AG09319 (cell line): ENCODE results near the gene AFG3L2.
A peak's percentile ranks its signal among the peaks of the same experiment; 100 is the strongest.

Experiments used
- DNase-seq: peaks from one replicate; pipeline ENCODE4 v3.0.0-alpha.2; 2010; ENCODE audit warnings: low read depth; ENCODE audit errors: extremely low read depth
- CTCF ChIP-seq: IDR thresholded peaks from 2 replicates; pipeline ENCODE4 v1.5.1; 2011; ENCODE audit warnings: low read depth, mild to moderate bottlenecking, inconsistent platforms, low read length, moderate library complexity

The AFG3L2 gene

GRCh38 chr18:12405066-12405465 lies 28.0 kb upstream of the AFG3L2 start:
- TF ChIP-seq CTCF = no peak
- no peak for DNase-seq

GRCh38 chr18:12403601-12404506 lies 26.8 kb upstream of the AFG3L2 start:
- TF ChIP-seq CTCF = no peak
- DNase-seq = peak; percentile 62

- TF ChIP-seq CTCF = no peak
- no peak for DNase-seq
Measured at GRCh38 chr18:12401881-12402280, 24.9 kb upstream of the AFG3L2 start.

- no peak for TF ChIP-seq CTCF
- no peak for DNase-seq
Measured at GRCh38 chr18:12399231-12399630, 22.2 kb upstream of the AFG3L2 start.

GRCh38 chr18:12398625-12399024 lies 21.6 kb upstream of the AFG3L2 start:
- DNase-seq = no peak
- no peak for TF ChIP-seq CTCF

DNA sequence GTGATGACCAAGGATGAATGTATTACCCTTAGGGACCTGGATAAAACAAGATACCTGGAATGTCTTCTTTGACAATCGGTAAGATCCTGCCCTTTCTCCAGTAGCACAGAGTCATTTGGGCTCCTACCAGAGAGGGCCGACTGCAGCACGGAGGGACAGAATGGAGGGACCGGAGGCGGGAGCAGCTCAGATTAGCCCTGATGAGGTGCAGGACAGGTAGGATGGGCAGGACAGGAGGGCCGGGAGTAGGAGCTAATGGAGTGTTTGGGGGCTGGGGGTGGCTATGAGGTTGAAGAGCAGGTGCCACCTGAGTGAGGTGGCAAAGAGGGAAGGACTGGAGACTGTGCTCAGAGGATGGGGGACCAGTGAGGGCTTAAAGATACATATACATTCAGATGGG lies 20.8 kb upstream of the AFG3L2 start:
- TF ChIP-seq CTCF = no peak

DNA sequence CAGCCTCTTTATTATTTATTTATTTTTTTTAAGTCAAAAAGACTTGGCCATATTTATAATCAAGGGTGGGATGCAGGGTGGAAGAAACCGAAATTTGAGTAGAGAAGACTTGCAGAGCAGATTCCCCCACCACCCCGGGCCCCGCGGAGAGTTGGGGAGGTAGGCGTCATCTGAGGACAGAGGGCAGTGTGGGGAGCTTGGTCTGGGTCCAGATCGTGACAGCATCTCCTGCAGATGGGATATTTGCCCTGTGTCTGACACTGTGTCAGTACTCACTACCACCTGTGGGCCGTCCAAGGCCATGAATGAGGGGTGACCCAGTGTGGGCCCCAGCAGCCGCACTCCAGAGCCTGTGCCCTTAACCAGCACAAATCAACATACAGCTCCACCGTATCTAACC lies 20.2 kb upstream of the AFG3L2 start:
- no peak for TF ChIP-seq CTCF
- no peak for DNase-seq

More for the DNA sequence above, 20.8 kb upstream of the AFG3L2 start:
- DNase-seq = no peak
